Lung (tissue), 12 donors: ENCODE measurements around the gene MTHFD2L. TPM values are rescaled to one million over a fixed set of nuclear protein-coding genes. Genes with fewer than 3 reads are reported as not detected.

ENCODE experiments used
- ATAC-seq: fragments of 200-7000 bp; cut with Tn5 transposase; one replicate; pipeline ENCODE4 v1.9.1; 2020; ENCODE audit warnings: moderate number of reproducible peaks; ENCODE audit not compliant: insufficient read depth, low FRiP score
- DNase-seq, 3 donors: peaks; one replicate each; pipeline ENCODE4 v3.0.0-alpha.2; 2013 to 2017
- H3K27ac ChIP-seq, 2 donors: one replicate each; pipeline ENCODE4 v1.5.1; 2013; ENCODE audit warnings: mild to moderate bottlenecking in 2 of 2, moderate library complexity in 2 of 2, control low read depth in 1 of 2, inconsistent platforms in 1 of 2, low read depth in 1 of 2, low read length in 1 of 2
- H3K27me3 ChIP-seq, 3 donors: one replicate each; pipeline ENCODE4 v1.5.1; 2013; ENCODE audit warnings: low read length in 2 of 3; ENCODE audit not compliant: control insufficient read depth in 3 of 3, insufficient read depth in 3 of 3
- H3K36me3 ChIP-seq, 4 donors: one replicate each; pipeline ENCODE4 v1.5.1; 2013; ENCODE audit warnings: low read length in 4 of 4, mild to moderate bottlenecking in 1 of 4, moderate library complexity in 1 of 4; ENCODE audit not compliant: control insufficient read depth in 4 of 4, insufficient read depth in 4 of 4
- H3K4me1 ChIP-seq, 5 donors: one replicate each; pipeline ENCODE4 v1.5.1; 2013; ENCODE audit warnings: low read length in 5 of 5, mild to moderate bottlenecking in 2 of 5, moderate library complexity in 1 of 5; ENCODE audit not compliant: control insufficient read depth in 5 of 5, insufficient read depth in 5 of 5
- H3K4me3 ChIP-seq: one replicate; pipeline ENCODE4 v1.5.1; 2013; ENCODE audit warnings: mild to moderate bottlenecking, control low read depth, moderate library complexity
- H3K9ac ChIP-seq, 2 donors: one replicate each; pipeline ENCODE4 v1.5.1; 2013; ENCODE audit warnings: low read length in 2 of 2, control low read depth in 1 of 2; ENCODE audit not compliant: insufficient read depth in 1 of 2
- H3K9me3 ChIP-seq, 4 donors: one replicate each; pipeline ENCODE4 v1.5.1; 2013; ENCODE audit warnings: low read length in 3 of 4, mild to moderate bottlenecking in 1 of 4, moderate library complexity in 1 of 4; ENCODE audit not compliant: control insufficient read depth in 4 of 4, insufficient read depth in 3 of 4
- CTCF ChIP-seq: IDR thresholded peaks from 2 replicates; pipeline ENCODE4 v1.5.1; 2012; ENCODE audit warnings: mild to moderate bottlenecking; ENCODE audit errors: control extremely low read depth, extremely low read depth
- WGBS, 2 donors: extraction: QIAGEN DNeasy Blood & Tissue Kit; methylation state at CpG; one replicate each; pipeline ENCODE4 v1.1.7; 2013; 5-methylcytosine and 5-hydroxymethylcytosine counted together
- polyA plus RNA-seq, 2 donors: library from polyadenylated mRNA; stranded (reverse); fragments of 200-250 nt; gene quantifications; one replicate each; pipeline ENCODE4 v1.2.1, GENCODE V29; 2013
- total RNA-seq, 2 donors: library from RNA; depleted of rRNA in 1 of 2; stranded (reverse); fragments of >200 nt in 1 of 2; gene quantifications; one replicate each; pipeline ENCODE4 v1.2.1, GENCODE V29; 2014 to 2021
- donor health status: control.
- donor health status: control.
- donor health status: Bipolar disorder and iron deficiency.
- donor health status: healthy.
- donor health status: DM: yes; HTN: yes; CAD: no.

Gene MTHFD2L
- total and polyA plus RNA-seq, 4 donors = 11.9 to 32.1 (median 15.4) TPM

GRCh38 chr4:74314944-74315343 is 157.0 kb downstream of the MTHFD2L start:
- ATAC-seq (no peak), DNase-seq (no peak)
- WGBS, 2 donors = 83 to 91% methylated on average over 2 of the region's 2 CpGs
- no peak overlapping the region for H3K9ac ChIP-seq
- H3K36me3 ChIP-seq = no peaks in the 10 kb centered on the region
- H3K4me1 ChIP-seq = no peaks in the 10 kb centered on the region
- no peak for TF ChIP-seq CTCF
- no peaks in the 10 kb centered on the region for H3K9me3 ChIP-seq
- H3K27me3 ChIP-seq = no peaks in the 10 kb centered on the region
- no peak overlapping the region for H3K4me3 ChIP-seq
- H3K27ac ChIP-seq = no peak overlapping the region

- no peak overlapping the region for H3K9ac ChIP-seq
- H3K4me3 ChIP-seq = no peak overlapping the region
- no peak overlapping the region for H3K27ac ChIP-seq
- DNase-seq = no peak
- no peak for TF ChIP-seq CTCF
- ATAC-seq = no peak
- H3K4me1 ChIP-seq = no peaks in the 10 kb centered on the region
- no peaks in the 10 kb centered on the region for H3K9me3 ChIP-seq
- no peaks in the 10 kb centered on the region for H3K27me3 ChIP-seq
- no peaks in the 10 kb centered on the region for H3K36me3 ChIP-seq
- 63 to 79% methylated on average over 5 of the region's 5 CpGs for WGBS, 2 donors
Observed at GRCh38 chr4:74315376-74315775, 157.5 kb downstream of the MTHFD2L start.

- no peak overlapping the region for H3K4me3 ChIP-seq
- TF ChIP-seq CTCF = no peak
- H3K9ac ChIP-seq = no peak overlapping the region
- no peak for DNase-seq
- no peaks in the 10 kb centered on the region for H3K27me3 ChIP-seq
- no peak for ATAC-seq
- 14 to 30% methylated on average over 2 of the region's 2 CpGs for WGBS, 2 donors
- no peaks in the 10 kb centered on the region for H3K36me3 ChIP-seq
- no peaks in the 10 kb centered on the region for H3K4me1 ChIP-seq
- H3K9me3 ChIP-seq = no peaks in the 10 kb centered on the region
- H3K27ac ChIP-seq = no peak overlapping the region
Observed at GRCh38 chr4:74316397-74316796, 158.5 kb downstream of the MTHFD2L start.

GRCh38 chr4:74317616-74318246 is 159.8 kb downstream of the MTHFD2L start:
- Histone ChIP-seq H3K9me3 (no peaks in the 10 kb centered on the region), H3K36me3 (no peaks in the 10 kb centered on the region), H3K9ac (no peak overlapping the region), H3K27me3 (no peaks in the 10 kb centered on the region), H3K27ac (no peak overlapping the region), H3K4me1 (no peaks in the 10 kb centered on the region), H3K4me3 (no peak overlapping the region)
- no peak for DNase-seq
- WGBS, 2 donors = 60 to 66% methylated on average over 3 of the region's 3 CpGs
- no peak for TF ChIP-seq CTCF
- ATAC-seq = no peak
